ENCODE data around the gene PRKCZ.

The PRKCZ gene

DNA sequence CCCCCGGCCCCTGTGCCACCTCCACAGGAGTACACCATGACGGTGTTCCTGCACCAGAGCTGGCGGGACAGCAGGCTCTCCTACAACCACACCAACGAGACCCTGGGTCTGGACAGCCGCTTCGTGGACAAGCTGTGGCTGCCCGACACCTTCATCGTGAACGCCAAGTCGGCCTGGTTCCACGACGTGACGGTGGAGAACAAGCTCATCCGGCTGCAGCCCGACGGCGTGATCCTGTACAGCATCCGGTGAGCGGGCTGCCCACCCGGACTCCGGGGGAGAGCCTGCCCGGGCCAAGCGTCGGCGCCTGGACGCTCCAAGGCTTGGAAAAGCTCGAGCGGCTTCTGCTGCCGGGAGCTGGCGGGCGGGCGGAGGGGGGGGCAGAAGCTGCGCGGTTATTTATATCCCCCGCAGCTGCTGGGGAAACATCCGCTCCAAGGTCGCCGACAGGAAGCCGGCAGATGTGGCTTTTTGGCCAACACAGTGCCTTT lies 24.7 kb upstream of the PRKCZ start:
- no peak for DNase-seq

DNA sequence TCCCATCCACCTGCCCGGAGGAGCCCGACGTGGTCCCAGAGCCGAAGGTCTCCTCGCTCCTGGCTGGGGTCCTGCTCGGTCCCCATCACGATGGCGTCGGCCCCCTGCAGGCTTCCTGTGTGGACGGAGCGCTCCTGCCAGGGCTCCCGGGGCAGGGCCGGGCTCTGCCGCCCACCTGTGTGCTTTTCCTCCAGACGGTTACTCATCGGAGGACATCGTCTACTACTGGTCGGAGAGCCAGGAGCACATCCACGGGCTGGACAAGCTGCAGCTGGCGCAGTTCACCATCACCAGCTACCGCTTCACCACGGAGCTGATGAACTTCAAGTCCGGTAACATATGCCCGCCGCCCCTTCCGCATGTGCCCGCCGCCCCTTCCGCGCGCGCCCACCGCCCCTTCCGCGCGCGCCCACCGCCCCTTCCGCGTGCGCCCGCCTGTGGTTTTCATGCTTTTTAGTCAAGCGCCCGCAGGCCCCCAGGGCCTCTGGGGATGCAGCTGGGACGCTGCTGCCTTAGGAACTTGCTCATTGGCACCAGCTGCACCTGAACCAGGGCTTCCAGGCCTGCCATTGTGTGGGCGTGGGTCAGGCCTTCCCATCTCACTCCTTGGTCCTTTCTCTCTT lies 22.1 kb upstream of the PRKCZ start:
- DNase-seq: no peak

DNA sequence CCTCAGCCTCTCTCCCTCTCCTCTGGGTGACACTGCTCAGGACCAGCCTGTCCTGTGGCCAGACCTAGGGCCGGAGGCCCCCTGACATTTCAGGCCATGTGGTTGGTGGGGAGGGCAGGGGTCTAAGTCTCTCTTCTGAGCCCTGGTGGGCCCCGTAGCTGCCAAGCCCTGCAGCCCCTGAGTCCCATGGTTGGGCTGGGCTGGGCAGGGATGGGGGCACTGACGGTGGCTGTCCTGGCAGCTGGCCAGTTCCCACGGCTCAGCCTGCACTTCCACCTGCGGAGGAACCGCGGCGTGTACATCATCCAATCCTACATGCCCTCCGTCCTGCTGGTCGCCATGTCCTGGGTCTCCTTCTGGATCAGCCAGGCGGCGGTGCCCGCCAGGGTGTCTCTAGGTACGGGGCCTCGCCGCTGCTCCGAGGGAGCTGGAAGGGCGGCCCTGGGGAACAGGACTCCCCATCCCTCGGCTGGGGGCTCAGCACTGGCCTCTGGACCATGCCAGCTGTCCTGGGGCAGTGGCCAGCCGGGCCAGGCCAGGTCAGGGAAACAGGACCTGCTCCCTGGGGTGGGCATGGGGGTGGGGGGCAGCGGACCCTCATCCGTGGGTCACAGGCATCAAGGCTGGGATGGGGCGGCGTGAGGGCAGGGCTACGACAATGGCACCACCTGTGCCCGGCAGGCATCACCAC lies 21.2 kb upstream of the PRKCZ start:
- DNase-seq: no peak

- no peak for DNase-seq
These were observed 20.6 kb upstream of the PRKCZ start for GRCh38 chr1:2029561-2029960.

- no peak for DNase-seq
These were observed 19.9 kb upstream of the PRKCZ start for GRCh38 chr1:2030076-2030871.

DNA sequence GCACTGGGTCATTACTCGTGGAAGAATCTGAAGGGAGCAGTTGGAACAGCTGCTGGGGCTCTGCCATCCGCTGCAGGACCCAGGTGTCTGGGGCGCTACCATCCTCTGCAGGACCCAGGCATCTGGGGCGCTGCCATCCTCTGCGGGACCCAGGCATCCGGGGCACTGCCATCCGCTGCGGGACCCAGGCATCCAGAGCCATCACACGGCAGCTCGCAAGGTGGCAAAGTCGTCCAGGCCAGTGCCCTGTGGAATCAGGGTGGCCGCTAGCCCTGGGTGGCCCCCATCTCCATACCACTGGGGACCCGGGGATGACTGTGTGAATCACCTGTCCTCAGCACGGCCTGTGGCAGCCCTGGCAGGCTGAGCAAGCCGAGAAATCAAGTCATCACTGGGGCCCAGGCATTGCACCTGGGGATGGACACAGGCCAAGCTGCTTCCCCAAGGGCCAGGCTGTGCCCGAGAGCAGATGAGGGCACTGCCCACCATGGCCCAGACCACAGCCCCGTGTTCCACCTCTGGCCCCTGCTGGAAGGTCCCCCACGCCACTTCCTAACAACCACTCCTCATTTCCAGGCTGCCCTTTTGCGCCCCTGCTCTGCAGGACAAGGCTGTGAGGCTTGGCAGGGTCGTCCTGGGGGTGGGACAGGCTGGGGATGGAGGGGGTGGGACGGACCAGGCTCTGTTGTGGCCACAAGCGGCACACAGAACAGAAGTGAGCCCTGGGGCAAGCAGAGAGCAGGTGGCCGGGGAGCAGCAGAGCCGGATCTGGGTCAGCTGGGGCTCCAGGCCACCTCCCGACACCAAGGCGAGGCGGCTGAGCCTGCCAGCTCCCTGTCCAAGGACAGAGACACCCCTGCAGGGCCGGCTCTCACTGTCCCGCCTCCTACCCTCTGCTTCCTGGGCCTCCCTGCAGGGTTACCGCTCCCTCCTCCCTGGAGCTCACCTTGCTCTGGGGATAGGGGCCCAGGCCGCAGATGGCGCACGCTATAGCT lies 18.4 kb upstream of the PRKCZ start:
- DNase-seq: no peak

DNA sequence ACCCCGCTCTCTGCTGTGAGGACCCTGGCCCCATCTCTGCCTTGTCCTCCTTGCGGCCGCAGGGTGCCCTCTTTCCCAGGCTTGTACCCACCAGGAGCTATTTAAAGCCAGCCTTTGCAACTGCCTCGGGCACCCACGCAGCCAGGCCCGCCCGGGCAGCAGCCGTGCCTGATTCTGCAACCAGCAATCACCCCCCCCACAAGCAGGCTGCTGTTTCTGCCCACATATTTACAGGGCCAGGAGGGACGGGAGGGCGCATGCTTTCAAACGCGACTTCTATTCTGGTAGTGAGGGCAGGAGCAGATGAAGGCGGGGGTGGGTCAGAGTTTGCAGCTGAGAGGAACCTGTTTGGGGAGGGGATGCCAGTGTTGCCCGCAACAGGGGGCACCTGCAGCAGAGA lies 17.5 kb upstream of the PRKCZ start:
- no peak for DNase-seq

- no peak for DNase-seq
These were observed 17.0 kb upstream of the PRKCZ start for GRCh38 chr1:2033165-2033564.

DNA sequence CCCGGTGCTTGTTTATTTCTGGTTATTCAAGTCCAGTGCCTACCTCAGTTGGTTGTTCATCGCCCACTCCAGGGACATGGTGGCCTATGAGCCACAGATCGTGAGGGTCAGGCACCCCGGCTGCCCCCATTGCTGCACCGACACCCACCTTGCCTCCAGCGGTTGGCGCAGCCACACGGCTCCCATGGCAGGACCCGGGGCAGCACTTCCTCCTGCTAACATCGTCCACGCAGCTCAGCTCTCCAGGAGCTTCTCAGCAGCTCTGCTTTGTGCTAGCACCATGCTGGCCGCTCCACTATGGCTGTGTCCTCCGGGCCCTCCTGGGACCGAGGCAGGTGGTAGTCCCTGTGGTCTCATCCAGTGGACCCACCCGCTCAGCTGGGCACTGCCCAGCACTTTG lies 13.9 kb upstream of the PRKCZ start:
- no peak for DNase-seq

- no peak for DNase-seq
These were observed 12.8 kb upstream of the PRKCZ start for GRCh38 chr1:2037314-2037979.

DNA sequence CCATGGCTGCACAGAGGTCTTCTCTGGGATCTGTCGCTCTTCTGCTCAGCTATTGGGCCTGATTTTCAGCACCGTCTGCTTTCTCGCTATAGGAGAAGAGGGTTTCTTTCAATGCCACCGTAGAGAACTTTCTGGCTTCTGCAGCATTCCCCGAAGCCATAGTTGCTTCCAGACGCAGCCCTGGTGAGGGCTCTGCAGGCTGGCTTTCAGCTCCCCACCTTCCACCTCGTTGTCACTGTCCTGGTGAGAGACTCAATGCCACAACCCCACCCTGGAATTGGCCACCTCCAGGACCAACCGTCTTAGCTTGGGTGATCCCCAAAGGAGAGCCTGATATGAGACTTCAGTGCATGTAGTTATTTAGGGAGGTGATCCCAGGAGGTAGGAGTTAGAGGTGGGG lies 12.0 kb upstream of the PRKCZ start:
- DNase-seq: no peak

DNA sequence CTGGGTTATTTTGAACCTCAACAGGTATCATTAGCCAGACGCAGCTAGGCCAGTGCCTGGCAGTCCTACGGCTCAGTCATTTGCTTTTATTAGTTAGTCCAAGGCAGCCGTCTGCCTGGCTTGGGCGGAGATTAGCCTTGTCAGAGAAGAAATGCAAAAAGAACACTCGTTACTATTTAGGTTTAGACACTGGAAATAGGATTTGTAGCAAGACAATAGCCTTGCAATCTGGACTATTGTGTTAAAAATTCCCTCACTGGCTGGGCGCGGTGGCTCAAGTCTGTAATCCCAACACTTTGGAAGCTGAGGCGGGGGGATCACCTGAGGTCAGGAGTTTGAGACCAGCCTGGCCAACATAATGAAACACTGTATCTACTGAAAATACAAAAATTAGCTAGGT lies 11.0 kb upstream of the PRKCZ start:
- no peak for DNase-seq

DNA sequence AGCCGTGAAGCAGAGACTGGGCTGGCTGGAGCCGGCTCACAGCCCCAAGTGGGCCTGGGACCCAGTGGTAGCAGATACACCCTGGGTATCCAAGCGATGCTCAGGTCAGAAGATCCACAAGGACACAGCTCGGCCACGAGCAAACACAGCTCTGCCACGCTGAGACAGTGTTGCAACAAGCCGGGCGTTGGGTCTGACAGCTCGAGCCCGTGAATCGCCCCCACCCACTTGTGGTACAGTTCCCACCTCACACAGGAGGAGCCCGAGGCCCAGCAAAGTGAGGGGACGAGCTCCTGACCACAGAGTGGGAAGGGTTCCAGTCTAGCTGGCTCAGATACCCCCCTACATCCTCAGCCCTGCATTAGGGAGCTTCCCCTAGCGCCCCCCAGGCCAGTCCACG lies 8.9 kb upstream of the PRKCZ start:
- no peak for DNase-seq

DNA sequence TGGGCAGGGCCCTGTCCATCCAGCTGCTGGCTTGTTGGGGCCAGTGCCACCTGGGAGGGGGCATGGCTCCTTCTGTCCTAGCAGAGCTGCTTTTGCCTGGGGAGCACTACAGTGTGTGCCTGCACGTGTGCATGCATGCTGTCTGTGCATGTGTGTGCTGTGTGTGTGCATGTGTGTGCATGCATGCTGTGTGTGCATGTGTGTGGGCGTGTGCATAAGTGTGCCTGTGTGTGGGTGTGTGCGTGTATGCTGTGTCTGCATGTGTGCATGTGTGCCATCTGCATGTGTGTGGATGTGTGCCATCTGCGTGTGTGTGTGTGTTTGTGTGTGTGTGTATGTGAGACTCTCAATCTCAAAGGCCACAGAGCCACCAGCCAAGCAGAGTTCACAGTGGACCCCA lies 8.3 kb upstream of the PRKCZ start:
- DNase-seq: no peak

DNA sequence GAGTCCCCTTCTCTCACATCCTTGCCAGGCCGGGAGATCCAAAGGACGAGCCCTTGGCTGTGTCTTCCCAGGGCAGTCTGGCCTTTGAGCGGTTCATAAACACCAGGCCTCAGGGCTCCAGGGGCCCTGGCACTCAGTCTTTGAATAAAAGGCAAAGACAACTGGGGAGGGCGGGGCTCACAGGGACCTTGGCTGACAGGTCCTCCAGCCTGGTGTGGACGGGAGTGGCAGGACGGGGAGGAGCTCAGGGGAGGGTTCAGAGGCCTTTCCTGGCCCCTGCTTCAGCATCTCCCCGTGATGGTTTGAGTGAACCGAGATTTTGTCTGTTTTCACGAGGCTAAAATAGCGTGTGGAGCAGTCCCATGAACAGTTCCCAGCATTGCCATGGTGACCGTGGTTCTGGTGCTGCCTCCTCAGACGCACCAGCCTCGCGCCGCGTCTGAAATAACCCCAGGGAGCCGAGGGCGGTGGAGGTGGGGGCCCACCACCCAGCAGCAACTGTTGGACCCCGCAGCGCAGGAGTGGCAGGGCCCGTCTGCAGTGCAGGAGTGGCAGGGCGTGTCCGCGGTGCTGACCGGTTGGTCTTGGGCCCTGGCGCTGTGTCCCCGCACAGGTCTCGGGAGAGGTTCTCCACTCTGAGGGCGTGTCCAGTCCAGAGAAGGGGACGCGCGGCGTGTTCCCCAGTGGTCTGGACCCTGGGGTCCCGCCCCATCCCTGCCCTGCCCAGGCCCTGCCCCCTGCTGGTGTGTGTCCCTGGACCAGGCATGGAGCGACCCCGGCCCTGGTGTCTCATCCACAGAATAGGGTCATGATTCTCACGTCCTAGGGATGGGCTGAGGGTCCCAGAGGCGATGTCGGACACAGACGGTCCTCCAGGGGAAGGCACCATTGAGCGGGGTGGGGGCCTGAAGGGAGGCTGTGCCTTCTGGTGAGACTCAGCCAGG lies 7.1 kb upstream of the PRKCZ start:
- DNase-seq: no peak

- no peak for DNase-seq
These were observed 6.3 kb upstream of the PRKCZ start for GRCh38 chr1:2043886-2044285.

DNA sequence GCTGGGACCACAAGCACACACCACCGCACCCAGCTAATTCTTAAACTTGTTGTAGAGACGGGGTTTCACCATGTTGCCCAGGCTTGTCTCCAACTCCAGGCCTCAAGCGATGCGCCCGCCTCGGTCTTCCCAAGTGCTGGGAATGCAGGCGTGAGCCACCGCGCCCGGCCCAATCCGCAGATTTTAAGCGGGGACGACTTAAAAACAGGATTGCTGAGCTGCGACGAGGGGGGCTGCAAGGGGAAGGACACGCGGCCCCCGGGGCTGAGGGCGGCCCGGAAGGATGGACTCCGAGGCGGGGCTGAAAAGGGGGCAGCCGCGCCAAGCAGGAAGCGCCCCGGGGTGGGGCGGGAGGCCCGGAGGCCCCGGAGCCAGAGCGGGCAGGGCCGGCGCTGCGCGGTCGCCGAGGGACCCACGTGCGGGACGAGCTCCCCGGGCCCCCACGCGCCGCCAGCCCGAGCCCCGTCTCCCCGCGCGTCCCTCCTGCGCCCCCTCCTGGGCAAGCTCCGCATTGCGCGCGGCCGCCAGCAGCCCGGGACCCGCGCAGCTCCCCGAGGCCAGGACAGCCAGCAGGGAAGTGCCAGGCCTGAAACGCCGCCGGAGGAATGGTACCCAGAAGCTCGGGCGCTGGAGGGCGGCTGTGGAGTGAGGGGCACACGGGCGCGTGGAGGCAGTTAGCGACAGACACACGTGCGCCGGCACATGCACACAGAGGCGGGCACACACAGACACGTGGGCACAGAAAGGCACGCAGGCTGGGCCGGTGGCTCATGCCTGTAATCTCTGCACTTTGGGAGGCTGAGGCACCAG lies 5.5 kb upstream of the PRKCZ start:
- DNase-seq: peak; percentile 68 to 72

DNA sequence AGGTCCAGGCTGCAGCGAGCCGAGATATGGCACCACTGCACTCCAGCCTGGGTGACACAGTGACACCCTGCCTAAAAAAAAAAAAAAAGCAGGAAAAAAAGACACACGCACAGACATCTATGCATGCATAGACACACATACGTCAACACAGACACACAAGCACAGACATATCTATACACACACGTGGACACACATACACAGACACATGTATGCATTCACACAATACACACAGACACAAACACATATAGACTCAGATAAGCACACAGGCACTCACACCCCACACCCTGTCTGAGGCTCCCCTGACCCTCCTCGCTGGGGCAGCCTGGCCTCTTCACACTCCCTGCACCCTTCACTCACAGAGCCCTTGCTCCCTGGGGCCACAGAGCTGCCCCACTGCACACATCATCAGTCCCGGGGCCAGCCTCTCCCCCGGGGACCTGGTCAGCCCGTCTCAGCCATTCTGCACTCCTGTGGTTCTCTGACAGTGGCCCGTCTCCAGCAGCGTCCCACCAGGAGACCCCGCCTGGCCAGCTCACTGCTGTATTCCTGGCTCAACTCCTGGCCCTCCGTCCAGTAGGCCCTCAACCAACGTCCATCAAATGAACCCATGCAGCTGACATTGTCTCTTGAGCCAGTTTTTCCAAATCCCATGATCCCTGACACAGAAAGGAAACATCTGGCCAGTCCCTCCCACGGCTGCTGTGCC lies 4.6 kb upstream of the PRKCZ start:
- no peak for DNase-seq

DNA sequence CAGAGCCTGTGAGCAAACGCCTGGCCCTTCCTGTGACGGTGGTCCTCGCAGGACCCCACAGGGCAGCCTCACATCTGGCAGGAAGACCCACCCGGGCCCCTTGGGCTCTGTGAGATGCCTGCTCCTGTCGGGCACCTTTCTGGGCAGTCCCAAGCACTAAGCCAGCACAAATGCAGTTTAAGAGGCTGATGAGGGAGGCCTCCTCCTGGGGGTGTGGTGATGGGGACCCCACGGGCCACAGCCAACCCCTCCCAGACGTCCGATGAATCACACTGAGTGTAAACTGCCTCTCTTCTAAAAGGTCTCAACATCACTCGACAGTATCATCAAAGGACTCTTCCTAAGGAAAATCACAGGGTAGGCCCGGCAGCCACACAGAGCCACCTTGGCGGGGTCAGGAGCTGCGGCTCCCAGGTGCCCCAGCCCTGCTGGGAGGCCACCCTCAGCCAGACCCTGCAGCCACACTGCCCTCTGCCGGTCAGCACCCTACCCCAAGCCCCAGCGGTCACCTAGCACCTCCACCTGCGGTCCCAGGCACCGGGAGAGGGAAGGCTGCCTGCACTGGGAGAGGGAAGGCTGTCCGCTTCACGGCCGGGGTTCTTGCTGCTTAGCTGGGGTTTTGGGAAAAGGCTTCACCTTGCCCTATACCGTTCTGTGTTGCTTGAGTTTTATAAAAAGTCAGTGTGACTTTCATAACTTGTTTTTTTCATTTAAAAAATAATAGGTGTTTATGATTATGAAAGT lies 3.9 kb upstream of the PRKCZ start:
- DNase-seq: peak in 1 of 2 experiments; percentile 21
